Endothelial cell of umbilical vein (primary cell): ENCODE measurements around the gene PRR5L.

Source experiments
- EZH2 ChIP-seq: IDR thresholded peaks from 2 replicates; pipeline ENCODE4 v1.6.1; 2012; ENCODE audit warnings: borderline replicate concordance, low read depth, mild to moderate bottlenecking, moderate library complexity, low read length, inconsistent platforms; ENCODE audit not compliant: severe bottlenecking
- GATA2 ChIP-seq: IDR thresholded peaks from 2 replicates; pipeline ENCODE4 v1.7.0; 2011; ENCODE audit warnings: low read depth, mild to moderate bottlenecking, moderate library complexity, mixed read lengths, low read length; ENCODE audit not compliant: insufficient read length, insufficient read depth
- MYC ChIP-seq: IDR thresholded peaks from one replicate; pipeline ENCODE4 v1.6.1; 2011; ENCODE audit warnings: mild to moderate bottlenecking, low read depth, low read length
- POLR2A ChIP-seq: IDR thresholded peaks from 2 replicates; pipeline ENCODE4 v1.6.1; 2012; ENCODE audit warnings: low read depth, mild to moderate bottlenecking, control low read depth, low read length
- POLR2AphosphoS5 ChIP-seq: IDR thresholded peaks from 2 replicates; pipeline ENCODE4 v1.6.1; 2012; ENCODE audit warnings: low read depth, mild to moderate bottlenecking, control low read depth, low read length, moderate library complexity; ENCODE audit not compliant: insufficient read depth
- TF ChIP-seq, protein P1 (sequence below), 2 donors: IDR thresholded peaks; 1 replicate in 1 of 2; 2 replicates in 1 of 2; pipeline ENCODE4 v1.5.1; 2011; ENCODE audit warnings: low read length in 2 of 2, mild to moderate bottlenecking in 2 of 2, moderate library complexity in 2 of 2, control low read depth in 1 of 2, inconsistent platforms in 1 of 2, low read depth in 1 of 2; ENCODE audit not compliant: insufficient read depth in 1 of 2; ENCODE audit errors: extremely low read depth in 1 of 2
- TF ChIP-seq, protein P2 (sequence below): IDR thresholded peaks from 2 replicates; pipeline ENCODE4 v1.6.1; 2011; ENCODE audit not compliant: insufficient read depth, insufficient read length

DNA sequence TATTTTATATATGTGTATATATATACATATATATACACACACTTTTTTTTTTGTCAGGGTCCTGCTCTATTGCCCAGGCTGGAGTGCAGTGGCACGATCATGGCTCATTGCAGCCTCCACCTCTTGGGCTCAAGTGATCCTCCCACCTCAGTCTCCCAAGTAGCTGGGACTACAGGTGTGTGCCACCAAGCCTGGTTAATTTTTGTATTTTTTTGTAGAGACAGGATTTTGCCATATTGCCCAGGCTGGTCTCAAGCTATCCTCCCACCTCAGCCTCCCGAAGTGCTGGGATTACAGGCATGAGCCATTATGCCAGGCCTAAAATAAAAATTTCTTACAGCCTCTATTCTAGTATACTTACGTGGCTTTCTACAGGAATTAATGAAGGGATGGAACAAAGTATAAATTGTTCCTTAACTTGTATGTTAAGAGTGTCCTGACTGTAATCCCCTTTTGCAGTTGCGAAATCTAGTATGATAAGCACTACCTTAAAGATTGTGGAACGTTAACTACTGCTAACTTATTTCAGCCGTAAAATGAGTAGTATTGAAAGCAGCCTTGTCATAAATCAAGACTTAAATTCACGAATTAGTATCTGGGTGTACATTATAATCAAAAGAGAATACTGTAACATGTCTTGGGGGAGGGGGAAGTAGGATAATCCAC lies 211.9 kb downstream of the PRR5L start:
- TF ChIP-seq, protein P1, sequence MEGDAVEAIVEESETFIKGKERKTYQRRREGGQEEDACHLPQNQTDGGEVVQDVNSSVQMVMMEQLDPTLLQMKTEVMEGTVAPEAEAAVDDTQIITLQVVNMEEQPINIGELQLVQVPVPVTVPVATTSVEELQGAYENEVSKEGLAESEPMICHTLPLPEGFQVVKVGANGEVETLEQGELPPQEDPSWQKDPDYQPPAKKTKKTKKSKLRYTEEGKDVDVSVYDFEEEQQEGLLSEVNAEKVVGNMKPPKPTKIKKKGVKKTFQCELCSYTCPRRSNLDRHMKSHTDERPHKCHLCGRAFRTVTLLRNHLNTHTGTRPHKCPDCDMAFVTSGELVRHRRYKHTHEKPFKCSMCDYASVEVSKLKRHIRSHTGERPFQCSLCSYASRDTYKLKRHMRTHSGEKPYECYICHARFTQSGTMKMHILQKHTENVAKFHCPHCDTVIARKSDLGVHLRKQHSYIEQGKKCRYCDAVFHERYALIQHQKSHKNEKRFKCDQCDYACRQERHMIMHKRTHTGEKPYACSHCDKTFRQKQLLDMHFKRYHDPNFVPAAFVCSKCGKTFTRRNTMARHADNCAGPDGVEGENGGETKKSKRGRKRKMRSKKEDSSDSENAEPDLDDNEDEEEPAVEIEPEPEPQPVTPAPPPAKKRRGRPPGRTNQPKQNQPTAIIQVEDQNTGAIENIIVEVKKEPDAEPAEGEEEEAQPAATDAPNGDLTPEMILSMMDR (IDR thresholded peaks at IDR 0.05; ENCODE audit: extremely low read depth in 1 of 2, insufficient read depth in 1 of 2, low read depth in 1 of 2, low read length in 2 of 2), result no peak
- TF ChIP-seq POLR2A (no peak), EZH2 (no peak), POLR2AphosphoS5 (no peak), MYC (no peak), GATA2 (no peak)
- TF ChIP-seq, protein P2, sequence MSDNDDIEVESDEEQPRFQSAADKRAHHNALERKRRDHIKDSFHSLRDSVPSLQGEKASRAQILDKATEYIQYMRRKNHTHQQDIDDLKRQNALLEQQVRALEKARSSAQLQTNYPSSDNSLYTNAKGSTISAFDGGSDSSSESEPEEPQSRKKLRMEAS, result no peak
